OCI-LY7 (cell line): ENCODE measurements around the gene PRIM2.
"Not testable (repeated sequence)": the region's sequence is repeated elsewhere in the genome, so short reads cannot be mapped to it uniquely, and the experiment has no call there.

ENCODE experiments used
- CTCF ChIP-seq: fragments of 200-600 bp; sonication (generic); conservative IDR thresholded peaks from 2 replicates; pipeline ENCODE4 v1.5.1; 2014; ENCODE audit warnings: mild to moderate bottlenecking, antibody characterized with exemption, low read length, moderate library complexity, mixed read lengths
- EZH2phosphoT487 ChIP-seq: fragments of 200-600 bp; sonication (generic); IDR thresholded peaks from 2 replicates; pipeline ENCODE4 v1.6.1; 2018; ENCODE audit warnings: low read depth, borderline replicate concordance, mild to moderate bottlenecking, mixed run types, antibody characterized with exemption, low read length, moderate library complexity, mixed read lengths

GRCh38 chr6:57481121-57481520, 163.7 kb downstream of the PRIM2 start:
- TF ChIP-seq CTCF, EZH2phosphoT487: not testable (repeated sequence)
